Measurements from ENCODE around the gene GPSM3.
"Not testable (repeated sequence)": the region's sequence is repeated elsewhere in the genome, so short reads cannot be mapped to it uniquely, and the experiment has no call there.

GPSM3 gene

GRCh38 chr6:32194388-32194787 is 1.9 kb upstream of the GPSM3 start:
- no peaks in the 10 kb centered on the region for H3K27me3 ChIP-seq (ENCODE audit: insufficient read depth, poor library complexity, severe bottlenecking)
- H3K4me3 ChIP-seq (replicated peaks; ENCODE audit: insufficient read depth, low read length), result no peak overlapping the region
- DNase-seq (ENCODE audit: low read depth in 1 of 2, low spot score in 1 of 2), result no peak
- H3K27ac ChIP-seq (replicated peaks), result peak overlapping the region; percentile 95; the same call in 1 of the 2 replicates
- TF ChIP-seq CTCF (IDR thresholded peaks at IDR 0.05; ENCODE audit: insufficient read depth, low read length) (no peak), REST (IDR thresholded peaks at IDR 0.05; ENCODE audit: insufficient replicate concordance, low read depth) (no peak), SPI1 (IDR thresholded peaks at IDR 0.05; ENCODE audit: borderline replicate concordance, low read depth) (no peak), GABPA (IDR thresholded peaks at IDR 0.05; ENCODE audit: low read depth) (no peak), POLR2AphosphoS5 (IDR thresholded peaks at IDR 0.05; ENCODE audit: low read depth) (no peak)

GRCh38 chr6:32193096-32193495 is 653 bp upstream of the GPSM3 start:
- H3K27ac ChIP-seq (replicated peaks), result peak overlapping the region; percentile 95

GRCh38 chr6:32191696-32192607 is 491 bp downstream of the GPSM3 start:
- no peak for DNase-seq (ENCODE audit: low read depth in 1 of 2, low spot score in 1 of 2)
- Histone ChIP-seq H3K27ac (replicated peaks) (peak overlapping the region; percentile 95), H3K27me3 (ENCODE audit: insufficient read depth, poor library complexity, severe bottlenecking) (no peaks in the 10 kb centered on the region), H3K4me3 (replicated peaks; ENCODE audit: insufficient read depth, low read length) (peak overlapping the region; percentile 71)
- TF ChIP-seq REST (IDR thresholded peaks at IDR 0.05; ENCODE audit: insufficient replicate concordance, low read depth) (no peak), GABPA (IDR thresholded peaks at IDR 0.05; ENCODE audit: low read depth) (no peak), POLR2AphosphoS5 (IDR thresholded peaks at IDR 0.05; ENCODE audit: low read depth) (no peak), SPI1 (IDR thresholded peaks at IDR 0.05; ENCODE audit: borderline replicate concordance, low read depth) (no peak), CTCF (IDR thresholded peaks at IDR 0.05; ENCODE audit: insufficient read depth, low read length) (no peak)

More at GRCh38 chr6:32193096-32193495, 653 bp upstream of the GPSM3 start:
- peak overlapping the region; percentile 71 for H3K4me3 ChIP-seq (replicated peaks; ENCODE audit: insufficient read depth, low read length)
- not testable (repeated sequence) for H3K27me3 ChIP-seq (ENCODE audit: insufficient read depth, poor library complexity, severe bottlenecking); DNase-seq (ENCODE audit: low read depth in 1 of 2, low spot score in 1 of 2)

- Histone ChIP-seq H3K4me3 (replicated peaks; ENCODE audit: insufficient read depth, low read length) (peak overlapping the region; percentile 71), H3K27ac (replicated peaks) (peak overlapping the region; percentile 95), H3K27me3 (ENCODE audit: insufficient read depth, poor library complexity, severe bottlenecking) (no peaks in the 10 kb centered on the region)
- DNase-seq (ENCODE audit: low read depth in 1 of 2, low spot score in 1 of 2), result no peak
- TF ChIP-seq POLR2AphosphoS5 (IDR thresholded peaks at IDR 0.05; ENCODE audit: low read depth) (no peak), CTCF (IDR thresholded peaks at IDR 0.05; ENCODE audit: insufficient read depth, low read length) (no peak), REST (IDR thresholded peaks at IDR 0.05; ENCODE audit: insufficient replicate concordance, low read depth) (no peak), SPI1 (IDR thresholded peaks at IDR 0.05; ENCODE audit: borderline replicate concordance, low read depth) (no peak), GABPA (IDR thresholded peaks at IDR 0.05; ENCODE audit: low read depth) (no peak)
Observed at GRCh38 chr6:32190911-32191677, 1.3 kb downstream of the GPSM3 start.

Measured in HL-60 (cell line).